ENCODE measurements around the gene TMTC1. TPM values are rescaled to one million over a fixed set of nuclear protein-coding genes. Genes with fewer than 3 reads are reported as not detected.

TMTC1 gene
- total and polyA plus RNA-seq, 2 experiments from 2014 or later = 6.8 to 14.0 TPM

DNA sequence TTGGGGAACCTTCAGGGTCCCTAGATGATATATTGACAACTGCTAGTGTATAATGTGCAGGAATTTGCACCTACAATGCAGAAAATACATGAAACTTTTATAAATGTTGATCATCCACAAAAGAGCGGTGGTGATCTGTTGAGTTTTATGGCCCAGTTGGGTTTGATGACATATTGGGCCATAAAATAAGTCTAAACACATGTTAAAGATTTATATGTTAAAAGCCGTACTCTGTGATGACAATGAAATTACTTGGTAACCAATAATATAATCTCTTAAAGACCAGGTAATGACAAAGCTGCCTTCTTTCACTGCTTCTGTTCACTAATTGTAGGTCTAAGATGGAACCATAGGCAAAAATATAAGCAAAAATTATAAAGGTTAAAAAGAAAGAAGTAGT is 61.6 kb downstream of the TMTC1 start:
- Histone ChIP-seq H3K27ac (no peak overlapping the region), H3K9me2 (replicated peaks; ENCODE audit: insufficient read depth) (no peaks in the 10 kb centered on the region), H3K36me3 (replicated peaks; ENCODE audit: insufficient read depth, low read depth) (no peaks in the 10 kb centered on the region), H3K4me1 (ENCODE audit: insufficient read depth) (no peaks in the 10 kb centered on the region), H3K4me3 (no peak overlapping the region), H2AFZ (no peak overlapping the region), H3K79me2 (no peaks in the 10 kb centered on the region), H3K27me3 (no peaks in the 10 kb centered on the region), H4K20me1 (ENCODE audit: insufficient read depth, poor library complexity, severe bottlenecking) (no peaks in the 10 kb centered on the region), H3K9me3 (ENCODE audit: low read depth) (no peaks in the 10 kb centered on the region), H3K4me2 (no peak overlapping the region)
- WGBS (ENCODE audit: low lambda C conversion rate, missing lambda C conversion rate) = 76% methylated on average over 2 of the region's 2 CpGs
- DNase-seq (ENCODE audit: low spot score) = no peak
- no peak for TF ChIP-seq EZH2phosphoT487 (IDR thresholded peaks at IDR 0.05; ENCODE audit: low read depth, severe bottlenecking, unreplicated experiment)
- TF ChIP-seq EZH2 (IDR thresholded peaks at IDR 0.05; ENCODE audit: borderline replicate concordance) = no peak
- TF ChIP-seq, protein P1, sequence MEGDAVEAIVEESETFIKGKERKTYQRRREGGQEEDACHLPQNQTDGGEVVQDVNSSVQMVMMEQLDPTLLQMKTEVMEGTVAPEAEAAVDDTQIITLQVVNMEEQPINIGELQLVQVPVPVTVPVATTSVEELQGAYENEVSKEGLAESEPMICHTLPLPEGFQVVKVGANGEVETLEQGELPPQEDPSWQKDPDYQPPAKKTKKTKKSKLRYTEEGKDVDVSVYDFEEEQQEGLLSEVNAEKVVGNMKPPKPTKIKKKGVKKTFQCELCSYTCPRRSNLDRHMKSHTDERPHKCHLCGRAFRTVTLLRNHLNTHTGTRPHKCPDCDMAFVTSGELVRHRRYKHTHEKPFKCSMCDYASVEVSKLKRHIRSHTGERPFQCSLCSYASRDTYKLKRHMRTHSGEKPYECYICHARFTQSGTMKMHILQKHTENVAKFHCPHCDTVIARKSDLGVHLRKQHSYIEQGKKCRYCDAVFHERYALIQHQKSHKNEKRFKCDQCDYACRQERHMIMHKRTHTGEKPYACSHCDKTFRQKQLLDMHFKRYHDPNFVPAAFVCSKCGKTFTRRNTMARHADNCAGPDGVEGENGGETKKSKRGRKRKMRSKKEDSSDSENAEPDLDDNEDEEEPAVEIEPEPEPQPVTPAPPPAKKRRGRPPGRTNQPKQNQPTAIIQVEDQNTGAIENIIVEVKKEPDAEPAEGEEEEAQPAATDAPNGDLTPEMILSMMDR (IDR thresholded peaks at IDR 0.05; ENCODE audit: poor library complexity) = no peak

DNA sequence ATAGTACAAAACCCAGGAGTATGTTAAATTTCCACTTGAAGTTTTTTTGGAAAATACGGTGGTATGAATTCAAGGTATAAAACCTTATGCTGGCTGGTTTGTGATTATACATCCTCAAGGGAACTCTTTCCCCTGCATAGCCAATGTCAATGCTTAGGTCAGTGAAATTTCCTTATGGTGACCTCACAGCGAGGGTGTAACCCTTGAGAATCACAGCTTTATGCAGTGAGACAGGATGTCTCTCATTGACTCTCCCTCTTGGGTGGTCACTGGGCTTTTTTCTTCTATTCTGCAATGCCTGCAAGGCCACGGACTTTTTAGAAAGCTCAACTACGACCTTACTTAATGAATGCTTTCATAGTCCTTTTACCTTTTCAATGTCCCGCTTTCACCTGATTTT is 64.4 kb downstream of the TMTC1 start:
- Histone ChIP-seq H2AFZ (no peak overlapping the region), H3K27ac (no peak overlapping the region), H3K9me3 (ENCODE audit: low read depth) (no peaks in the 10 kb centered on the region), H3K4me1 (ENCODE audit: insufficient read depth) (no peaks in the 10 kb centered on the region), H3K4me3 (no peak overlapping the region), H4K20me1 (ENCODE audit: insufficient read depth, poor library complexity, severe bottlenecking) (no peaks in the 10 kb centered on the region), H3K4me2 (no peak overlapping the region), H3K79me2 (no peaks in the 10 kb centered on the region), H3K9me2 (replicated peaks; ENCODE audit: insufficient read depth) (no peaks in the 10 kb centered on the region), H3K36me3 (replicated peaks; ENCODE audit: insufficient read depth, low read depth) (no peaks in the 10 kb centered on the region), H3K27me3 (no peaks in the 10 kb centered on the region)
- WGBS (ENCODE audit: low lambda C conversion rate, missing lambda C conversion rate) = 87% methylated on average over 5 of the region's 5 CpGs
- no peak for DNase-seq (ENCODE audit: low spot score)
- TF ChIP-seq EZH2phosphoT487 (IDR thresholded peaks at IDR 0.05; ENCODE audit: low read depth, severe bottlenecking, unreplicated experiment) (no peak), EZH2 (IDR thresholded peaks at IDR 0.05; ENCODE audit: borderline replicate concordance) (no peak)
- TF ChIP-seq, protein P1 (IDR thresholded peaks at IDR 0.05; ENCODE audit: poor library complexity) = no peak

DNA sequence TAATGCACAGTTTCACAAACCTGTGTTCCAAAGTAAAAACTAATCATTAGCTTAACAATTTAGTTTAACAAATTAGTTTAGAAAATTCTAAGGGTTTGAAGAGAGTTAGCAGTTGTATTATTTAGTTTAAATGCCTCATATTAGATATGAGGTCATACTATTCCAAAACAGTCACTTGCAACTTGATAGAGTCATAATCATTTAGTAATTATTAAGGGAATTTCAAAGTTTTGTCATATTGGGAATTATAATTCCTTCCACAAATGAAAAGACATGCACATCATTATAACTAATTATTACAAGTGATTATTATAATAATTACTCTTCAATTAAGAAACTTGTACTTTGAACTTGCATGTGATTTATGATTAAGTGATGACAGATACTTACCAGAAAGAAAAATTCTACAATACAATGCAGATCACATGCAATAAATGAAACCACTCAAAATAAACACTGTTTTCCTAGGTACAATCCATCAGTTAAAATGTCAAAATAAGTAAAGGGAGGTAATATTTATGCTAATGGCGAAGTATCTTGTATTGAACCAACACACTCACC is 66.1 kb downstream of the TMTC1 start:
- no peak for TF ChIP-seq EZH2phosphoT487 (IDR thresholded peaks at IDR 0.05; ENCODE audit: low read depth, severe bottlenecking, unreplicated experiment)
- no peak for TF ChIP-seq EZH2 (IDR thresholded peaks at IDR 0.05; ENCODE audit: borderline replicate concordance)
- TF ChIP-seq, protein P1 (IDR thresholded peaks at IDR 0.05; ENCODE audit: poor library complexity) = no peak
- H2AFZ ChIP-seq = no peak overlapping the region
- H3K27ac ChIP-seq = no peak overlapping the region
- H3K9me2 ChIP-seq (replicated peaks; ENCODE audit: insufficient read depth) = no peaks in the 10 kb centered on the region
- DNase-seq (ENCODE audit: low spot score) = no peak
- H3K27me3 ChIP-seq = no peaks in the 10 kb centered on the region
- WGBS (ENCODE audit: low lambda C conversion rate, missing lambda C conversion rate) = 0% methylated on average over 1 of the region's 1 CpG
- no peak overlapping the region for H3K4me2 ChIP-seq
- no peaks in the 10 kb centered on the region for H3K4me1 ChIP-seq (ENCODE audit: insufficient read depth)
- no peaks in the 10 kb centered on the region for H4K20me1 ChIP-seq (ENCODE audit: insufficient read depth, poor library complexity, severe bottlenecking)
- no peaks in the 10 kb centered on the region for H3K36me3 ChIP-seq (replicated peaks; ENCODE audit: insufficient read depth, low read depth)
- H3K9me3 ChIP-seq (ENCODE audit: low read depth) = no peaks in the 10 kb centered on the region
- H3K79me2 ChIP-seq = no peaks in the 10 kb centered on the region
- no peak overlapping the region for H3K4me3 ChIP-seq

GRCh38 chr12:29714966-29715365 is 68.8 kb downstream of the TMTC1 start:
- Histone ChIP-seq H3K4me2 (no peak overlapping the region), H4K20me1 (ENCODE audit: insufficient read depth, poor library complexity, severe bottlenecking) (no peaks in the 10 kb centered on the region), H3K9me2 (replicated peaks; ENCODE audit: insufficient read depth) (no peaks in the 10 kb centered on the region), H2AFZ (no peak overlapping the region), H3K27me3 (no peaks in the 10 kb centered on the region), H3K4me3 (no peak overlapping the region), H3K36me3 (replicated peaks; ENCODE audit: insufficient read depth, low read depth) (no peaks in the 10 kb centered on the region), H3K4me1 (ENCODE audit: insufficient read depth) (no peaks in the 10 kb centered on the region), H3K9me3 (ENCODE audit: low read depth) (no peaks in the 10 kb centered on the region), H3K27ac (no peak overlapping the region), H3K79me2 (no peaks in the 10 kb centered on the region)
- no peak for DNase-seq (ENCODE audit: low spot score)
- TF ChIP-seq, protein P1 (IDR thresholded peaks at IDR 0.05; ENCODE audit: poor library complexity) = no peak
- no peak for TF ChIP-seq EZH2phosphoT487 (IDR thresholded peaks at IDR 0.05; ENCODE audit: low read depth, severe bottlenecking, unreplicated experiment)
- no peak for TF ChIP-seq EZH2 (IDR thresholded peaks at IDR 0.05; ENCODE audit: borderline replicate concordance)

Measured in hepatocyte (in vitro differentiated cells).